Tibial nerve (tissue), 4 donors: ENCODE results near the gene ITGAE. TPM values are rescaled to one million over a fixed set of nuclear protein-coding genes. Genes with fewer than 3 reads are reported as not detected.
"Not testable (repeated sequence)": the region's sequence is repeated elsewhere in the genome, so short reads cannot be mapped to it uniquely, and the experiment has no call there.

Experiments used
- DNase-seq, 2 donors: peaks; one replicate each; pipeline ENCODE4 v3.0.0-alpha.2; 2019; ENCODE audit warnings: low spot score in 2 of 2
- H3K27ac ChIP-seq, 4 donors: fragments of 200-600 bp; sonication (generic) in 3 of 4; one replicate each; pipeline ENCODE4 v1.5.1; 2017 to 2019; ENCODE audit warnings: mild to moderate bottlenecking in 1 of 4
- H3K27me3 ChIP-seq, 2 donors: fragments of 200-600 bp; sonication (generic) in 1 of 2; one replicate each; pipeline versions ENCODE4 v1.5.1 to v1.6.0; 2017 to 2019
- H3K36me3 ChIP-seq, 3 donors: fragments of 200-600 bp; sonication (generic); one replicate each; pipeline ENCODE4 v1.5.1; 2018 to 2019
- H3K4me1 ChIP-seq, 4 donors: fragments of 200-600 bp; sonication (generic) in 3 of 4; one replicate each; pipeline ENCODE4 v1.5.1; 2017 to 2019
- H3K4me3 ChIP-seq, 4 donors: fragments of 200-600 bp; sonication (generic) in 3 of 4; one replicate each; pipeline ENCODE4 v1.5.1; 2017 to 2019; ENCODE audit warnings: mild to moderate bottlenecking in 1 of 4, moderate library complexity in 1 of 4
- H3K9me3 ChIP-seq, 4 donors: fragments of 200-600 bp; sonication (generic) in 3 of 4; one replicate each; pipeline ENCODE4 v1.5.1; 2017 to 2019
- CTCF ChIP-seq, 5 experiments: fragments of 200-600 bp in 3 of 5; fragments of 450-650 bp in 2 of 5; sonication (generic) in 3 of 5; IDR thresholded peaks; one replicate each; pipeline ENCODE4 v1.5.1; 2016 to 2019; ENCODE audit warnings: antibody characterized with exemption in 5 of 5, mild to moderate bottlenecking in 3 of 5, moderate library complexity in 2 of 5
- EP300 ChIP-seq, 2 donors: sonication (generic); formaldehyde crosslinking; IDR thresholded peaks; one replicate each; pipeline ENCODE4 v1.6.1; 2017; ENCODE audit warnings: antibody characterized with exemption in 2 of 2, mild to moderate bottlenecking in 1 of 2
- POLR2A ChIP-seq, 2 donors: fragments of 450-650 bp; IDR thresholded peaks; one replicate each; pipeline ENCODE4 v1.6.1; 2017; ENCODE audit warnings: antibody characterized with exemption in 2 of 2, mild to moderate bottlenecking in 2 of 2, moderate library complexity in 2 of 2
- WGBS, 2 donors: methylation state at CpG; one replicate each; pipeline ENCODE4 v1.1.5; 2018; 5-methylcytosine and 5-hydroxymethylcytosine counted together
- total RNA-seq, 4 donors: library from RNA; depleted of rRNA; stranded (reverse); fragments of >200 nt; gene quantifications; one replicate each; pipeline ENCODE4 v1.1.0, GENCODE V29; 2016

Gene ITGAE
- total RNA-seq, 4 donors from 2014 or later, result 11.1 to 17.5 (median 13.4) TPM

GRCh38 chr17:3739422-3740124 is 61.4 kb downstream of the ITGAE start:
- Histone ChIP-seq H3K36me3 (no peaks in the 10 kb centered on the region), H3K9me3 (no peaks in the 10 kb centered on the region), H3K4me3 (no peak overlapping the region), H3K27ac (no peak overlapping the region), H3K4me1 (peaks cover 0 to 13% (median 7%) of the 10 kb centered on the region in 4 donors), H3K27me3 (peaks cover 0 to 7% of the 10 kb centered on the region in 2 donors)
- WGBS, 2 donors, result 76 to 78% methylated on average over 16 of the region's 16 CpGs
- TF ChIP-seq POLR2A (IDR thresholded peaks at IDR 0.05), result no peak
- no peak for TF ChIP-seq EP300 (IDR thresholded peaks at IDR 0.05)
- TF ChIP-seq CTCF (IDR thresholded peaks at IDR 0.05), result no peak
- DNase-seq, result no peak

GRCh38 chr17:3738562-3739295 is 62.3 kb downstream of the ITGAE start:
- peaks cover 0 to 7% of the 10 kb centered on the region in 2 donors for H3K27me3 ChIP-seq
- TF ChIP-seq CTCF (IDR thresholded peaks at IDR 0.05), result no peak
- TF ChIP-seq POLR2A (IDR thresholded peaks at IDR 0.05), result no peak
- TF ChIP-seq EP300 (IDR thresholded peaks at IDR 0.05), result no peak
- DNase-seq, result no peak
- no peaks in the 10 kb centered on the region for H3K9me3 ChIP-seq
- H3K36me3 ChIP-seq, result no peaks in the 10 kb centered on the region
- H3K4me3 ChIP-seq, result no peak overlapping the region
- 51 to 67% methylated on average over 14 to 16 of the region's 16 CpGs for WGBS, 2 donors
- H3K27ac ChIP-seq, result peak overlapping the region in 1 of 4 donors; percentile 20
- H3K4me1 ChIP-seq, result peaks cover 0 to 13% (median 7%) of the 10 kb centered on the region in 4 donors

- H3K36me3 ChIP-seq, result no peaks in the 10 kb centered on the region
- 71 to 80% methylated on average over 8 of the region's 8 CpGs for WGBS, 2 donors
Observed at GRCh38 chr17:3735515-3735914, 65.5 kb downstream of the ITGAE start.

GRCh38 chr17:3734911-3735276 is 66.1 kb downstream of the ITGAE start:
- WGBS, 2 donors, result 90 to 91% methylated on average over 10 of the region's 10 CpGs
- H3K36me3 ChIP-seq, H3K4me3 ChIP-seq, H3K27ac ChIP-seq, DNase-seq, H3K9me3 ChIP-seq, H3K27me3 ChIP-seq: not testable (repeated sequence)
- H3K4me1 ChIP-seq, result peaks cover 0 to 13% (median 7%) of the 10 kb centered on the region in 4 donors

More at GRCh38 chr17:3735515-3735914, 65.5 kb downstream of the ITGAE start:
- H3K9me3 ChIP-seq, result no peaks in the 10 kb centered on the region
- DNase-seq, result no peak
- H3K27me3 ChIP-seq, result peaks cover 0 to 7% of the 10 kb centered on the region in 2 donors
- H3K4me1 ChIP-seq, result peaks cover 0 to 13% (median 7%) of the 10 kb centered on the region in 4 donors
- H3K4me3 ChIP-seq, result no peak overlapping the region
- TF ChIP-seq EP300 (IDR thresholded peaks at IDR 0.05) (no peak), POLR2A (IDR thresholded peaks at IDR 0.05) (no peak), CTCF (IDR thresholded peaks at IDR 0.05) (no peak)
- no peak overlapping the region for H3K27ac ChIP-seq

- Histone ChIP-seq H3K4me3 (no peak overlapping the region), H3K36me3 (no peaks in the 10 kb centered on the region), H3K27me3 (peaks cover 0 to 7% of the 10 kb centered on the region in 2 donors), H3K9me3 (no peaks in the 10 kb centered on the region), H3K4me1 (no peaks in the 10 kb centered on the region), H3K27ac (no peak overlapping the region)
- TF ChIP-seq POLR2A (IDR thresholded peaks at IDR 0.05), result no peak
- no peak for TF ChIP-seq CTCF (IDR thresholded peaks at IDR 0.05)
- TF ChIP-seq EP300 (IDR thresholded peaks at IDR 0.05), result no peak
- WGBS, 2 donors, result 28% methylated on average over 9 of the region's 9 CpGs
- DNase-seq, result no peak
Observed at GRCh38 chr17:3732210-3732621, 68.8 kb downstream of the ITGAE start.
